IMR-90 (cell line): ENCODE measurements around the gene ATP6V1A. TPM values are rescaled to one million over a fixed set of nuclear protein-coding genes. Genes with fewer than 3 reads are reported as not detected.

Source experiments
- ATAC-seq: fragments of 200-7000 bp; cut with Tn5 transposase; 2 replicates; pipeline ENCODE4 v1.9.1; 2020; ENCODE audit warnings: low read depth, mild to moderate bottlenecking, moderate library complexity
- BruUV-seq: library from RNA; stranded (reverse); fragments of 400-500 nt; replicated peaks from 2 replicates; lab custom pipeline; 2021; lab: Mats Ljungman, UMichigan
- CTCF ChIA-PET: fragments of 300-600 bp; formaldehyde crosslinking; extraction: SDS; loops from one replicate; lab custom pipeline; 2021; ENCODE audit warnings: antibody characterized with exemption; lab: Yijun Ruan, JAX
- POLR2A ChIA-PET: fragments of 300-600 bp; sonication (Branson Sonifier 250); formaldehyde crosslinking; loops from one replicate; lab custom pipeline; 2022; ENCODE audit warnings: antibody characterized with exemption; ENCODE audit not compliant: unreplicated experiment; lab: Charles Lee
- DNase-seq: peaks from one replicate; pipeline ENCODE4 v3.0.0; 2013
- H2AFZ ChIP-seq: replicated peaks from 2 replicates; pipeline ENCODE3; 2013; ENCODE audit warnings: low read length, mild to moderate bottlenecking; ENCODE audit not compliant: poor library complexity
- H2AK5ac ChIP-seq: 2 replicates; pipeline ENCODE4 v1.6.1; 2013; ENCODE audit warnings: low read depth, low read length, inconsistent platforms
- H2AK9ac ChIP-seq: replicated peaks from 2 replicates; pipeline ENCODE3; 2013; ENCODE audit warnings: mild to moderate bottlenecking, low read depth, low read length, moderate library complexity; ENCODE audit not compliant: poor library complexity
- H2BK120ac ChIP-seq: 2 replicates; pipeline ENCODE4 v1.6.1; 2013; ENCODE audit warnings: low read depth, low read length, inconsistent platforms
- H2BK15ac ChIP-seq: 3 replicates; pipeline ENCODE4 v1.6.1; 2013; ENCODE audit warnings: low read depth, low read length, inconsistent platforms
- H2BK20ac ChIP-seq: 2 replicates; pipeline ENCODE4 v1.6.1; 2013; ENCODE audit warnings: low read depth, mild to moderate bottlenecking, inconsistent platforms, low read length, moderate library complexity
- H2BK5ac ChIP-seq: 2 replicates; pipeline ENCODE4 v1.6.1; 2013; ENCODE audit warnings: mild to moderate bottlenecking, low read depth, low read length, inconsistent platforms; ENCODE audit not compliant: poor library complexity, severe bottlenecking
- H3K14ac ChIP-seq: replicated peaks from 2 replicates; pipeline ENCODE4 v1.6.1; 2013; ENCODE audit warnings: low read depth, low read length, inconsistent platforms
- H3K18ac ChIP-seq: 2 replicates; pipeline ENCODE4 v1.6.1; 2013; ENCODE audit warnings: low read depth, low read length, control low read depth
- H3K23ac ChIP-seq: 2 replicates; pipeline ENCODE4 v1.6.1; 2013; ENCODE audit warnings: low read depth, low read length, inconsistent platforms
- H3K27ac ChIP-seq: 2 replicates; pipeline ENCODE4 v1.5.1; 2013; ENCODE audit warnings: mild to moderate bottlenecking, control low read depth, low read length; ENCODE audit not compliant: insufficient read depth
- H3K27me3 ChIP-seq: 2 replicates; pipeline ENCODE4 v1.6.1; 2013; ENCODE audit warnings: low read length; ENCODE audit not compliant: control insufficient read depth, insufficient read depth
- H3K36me3 ChIP-seq: 2 replicates; pipeline ENCODE4 v1.6.1; 2013; ENCODE audit warnings: low read length, mixed read lengths; ENCODE audit not compliant: control insufficient read depth, insufficient read depth
- H3K4ac ChIP-seq: 2 replicates; pipeline ENCODE4 v1.6.1; 2013; ENCODE audit warnings: low read depth, low read length, inconsistent platforms
- H3K4me1 ChIP-seq: 2 replicates; pipeline ENCODE4 v1.6.1; 2013; ENCODE audit warnings: low read length, mixed read lengths; ENCODE audit not compliant: control insufficient read depth, insufficient read depth
- H3K4me2 ChIP-seq: 2 replicates; pipeline ENCODE4 v1.6.1; 2013; ENCODE audit warnings: low read depth, mild to moderate bottlenecking, control low read depth, low read length, moderate library complexity
- H3K4me3 ChIP-seq: 2 replicates; pipeline ENCODE4 v1.5.1; 2013; ENCODE audit warnings: low read depth, mild to moderate bottlenecking, control low read depth, low read length, moderate library complexity; ENCODE audit not compliant: insufficient read depth
- H3K56ac ChIP-seq: 2 replicates; pipeline ENCODE4 v1.6.1; 2013; ENCODE audit warnings: low read length, inconsistent platforms; ENCODE audit not compliant: insufficient read depth; ENCODE audit errors: extremely low read depth
- H3K79me1 ChIP-seq, 2 experiments: 2 replicates each; pipeline ENCODE4 v1.6.1; 2013; ENCODE audit warnings: low read length in 2 of 2, inconsistent platforms in 1 of 2, low read depth in 1 of 2
- H3K9ac ChIP-seq: 2 replicates; pipeline ENCODE4 v1.6.1; 2013; ENCODE audit warnings: low read depth, low read length, control low read depth
- H3K9me1 ChIP-seq: 2 replicates; pipeline ENCODE4 v1.6.1; 2013; ENCODE audit warnings: low read length, inconsistent platforms; ENCODE audit not compliant: insufficient read depth
- H3K9me3 ChIP-seq: 2 replicates; pipeline ENCODE4 v1.6.1; 2013; ENCODE audit warnings: low read length; ENCODE audit not compliant: control insufficient read depth, insufficient read depth
- H4K20me1 ChIP-seq: 2 replicates; pipeline ENCODE4 v1.6.1; 2013; ENCODE audit warnings: low read length, inconsistent platforms; ENCODE audit not compliant: insufficient read depth
- H4K5ac ChIP-seq: 2 replicates; pipeline ENCODE4 v1.6.1; 2013; ENCODE audit warnings: mild to moderate bottlenecking, low read depth, low read length, control low read depth
- H4K8ac ChIP-seq, 2 experiments: 2 replicates each; pipeline ENCODE4 v1.6.1; 2013; ENCODE audit warnings: low read depth in 2 of 2, low read length in 2 of 2, control low read depth in 1 of 2, inconsistent platforms in 1 of 2
- H4K91ac ChIP-seq: 2 replicates; pipeline ENCODE4 v1.6.1; 2013; ENCODE audit warnings: low read depth, low read length, inconsistent platforms; ENCODE audit not compliant: insufficient read depth
- BHLHE40 ChIP-seq: fragments of 150-350 bp; IDR thresholded peaks from 2 replicates; pipeline ENCODE4 v1.6.1; 2016; ENCODE audit warnings: mild to moderate bottlenecking, low read depth, low read length
- CEBPB ChIP-seq: IDR thresholded peaks from 2 replicates; pipeline ENCODE4 v1.6.1; 2012; ENCODE audit warnings: low read depth, low read length, improper control_type of control experiment
- CHD1 ChIP-seq: IDR thresholded peaks from 2 replicates; pipeline ENCODE4 v1.6.1; 2012; ENCODE audit warnings: low read depth, low read length, improper control_type of control experiment
- FOS ChIP-seq: fragments of 150-350 bp; IDR thresholded peaks from 2 replicates; pipeline ENCODE4 v1.6.1; 2016; ENCODE audit warnings: low read depth, low read length
- MAFK ChIP-seq: IDR thresholded peaks from 2 replicates; pipeline ENCODE4 v1.6.1; 2012; ENCODE audit warnings: low read depth, low read length, improper control_type of control experiment
- MXI1 ChIP-seq: IDR thresholded peaks from 2 replicates; pipeline ENCODE4 v1.6.1; 2012; ENCODE audit warnings: low read depth, mild to moderate bottlenecking, low read length, moderate library complexity, borderline replicate concordance
- SMC3 ChIP-seq: fragments of 150-350 bp; IDR thresholded peaks from 2 replicates; pipeline ENCODE4 v1.6.1; 2016; ENCODE audit warnings: low read depth, mild to moderate bottlenecking, antibody characterized with exemption, low read length, moderate library complexity
- dilution Hi-C: fragments of 300-500 bp; cut with HindIII; formaldehyde crosslinking; loops from one replicate; pipeline ENCODE4 v1.14.3; 2018; ENCODE audit warnings: low sequenced_read_pairs; ENCODE audit not compliant: unreplicated experiment
- in situ Hi-C: fragments of 300-500 bp; cut with MboI; formaldehyde crosslinking; loops from 3 replicates; pipeline ENCODE4 v1.14.3; 2019; ENCODE audit warnings: low sequenced_read_pairs, inconsistent platforms, mixed read lengths
- intact Hi-C: fragments of 100-400 bp; cut with micrococcal nuclease; formaldehyde crosslinking; loops from 2 replicates; pipeline ENCODE4 v1.10.0; 2022
- polyA plus RNA-seq, 3 experiments: library from polyadenylated mRNA; depleted of rRNA; stranded (reverse); fragments of >200 nt; gene quantifications; 2 replicates each; pipeline ENCODE4 v1.2.3, GENCODE V29; 2012; ENCODE audit warnings: low replicate concordance in 1 of 3
- total RNA-seq: library from RNA; depleted of rRNA; stranded (reverse); fragments of >200 nt; gene quantifications from 2 replicates; pipeline ENCODE4 v1.2.3, GENCODE V29; 2012
- TF ChIP-seq, protein P1 (sequence below): fragments of 150-350 bp; IDR thresholded peaks from 2 replicates; pipeline ENCODE4 v1.6.1; 2017; ENCODE audit warnings: mild to moderate bottlenecking, antibody characterized with exemption, low read length, low read depth

Gene ATP6V1A
- total and polyA plus RNA-seq, 2 of the 4 experiments (the other 2 are of a cell fraction), result 15.1 to 98.0 TPM

DNA sequence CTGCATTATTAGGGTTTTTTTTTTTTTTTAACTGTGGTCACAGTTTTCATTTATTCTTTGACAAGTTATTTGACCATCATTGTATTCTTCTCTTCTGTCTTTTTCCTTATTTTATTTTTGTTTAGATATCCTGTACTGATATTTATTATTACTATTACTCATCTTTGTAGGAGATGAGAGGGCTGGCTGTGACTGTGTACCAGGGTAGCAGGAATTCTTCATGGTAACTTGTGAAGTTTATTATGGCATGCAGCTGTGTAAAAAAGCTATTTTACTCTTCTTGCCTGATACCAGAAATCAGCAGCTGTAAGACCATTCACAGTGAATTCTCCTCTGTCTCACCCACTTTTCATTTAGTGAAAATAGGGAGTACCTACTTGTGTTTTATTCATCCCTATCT is 44.5 kb downstream of the ATP6V1A start:
- no peak for TF ChIP-seq SMC3
- no peak for TF ChIP-seq CHD1
- no peak for TF ChIP-seq CEBPB
- no peak for TF ChIP-seq BHLHE40
- TF ChIP-seq MAFK, result no peak
- no peak for TF ChIP-seq MXI1
- TF ChIP-seq FOS, result no peak
- TF ChIP-seq, protein P1, sequence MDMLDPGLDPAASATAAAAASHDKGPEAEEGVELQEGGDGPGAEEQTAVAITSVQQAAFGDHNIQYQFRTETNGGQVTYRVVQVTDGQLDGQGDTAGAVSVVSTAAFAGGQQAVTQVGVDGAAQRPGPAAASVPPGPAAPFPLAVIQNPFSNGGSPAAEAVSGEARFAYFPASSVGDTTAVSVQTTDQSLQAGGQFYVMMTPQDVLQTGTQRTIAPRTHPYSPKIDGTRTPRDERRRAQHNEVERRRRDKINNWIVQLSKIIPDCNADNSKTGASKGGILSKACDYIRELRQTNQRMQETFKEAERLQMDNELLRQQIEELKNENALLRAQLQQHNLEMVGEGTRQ, result no peak
- in situ Hi-C loops (no loop called here), dilution Hi-C loops (no loop called here), intact Hi-C loops (loop anchor here (2.0 kb wide), 1 partner anchor 45 kb away; the partner anchor contains the start of genes ATP6V1A and NAA50)
- Histone ChIP-seq H3K9me1 (no peaks in the 10 kb centered on the region; the same call in 1 of the 2 replicates), H3K4me1 (peaks cover 2% of the 10 kb centered on the region; the same call in 1 of the 2 replicates), H3K18ac (peak overlapping the region; percentile 69; the same call in 1 of the 2 replicates), H2AFZ (no peak overlapping the region), H3K4me2 (peak overlapping the region; percentile 51; the same call in 1 of the 2 replicates), H3K9me3 (no peaks in the 10 kb centered on the region), H3K4me3 (no peak overlapping the region), H2AK9ac (no peak overlapping the region), H3K27me3 (no peaks in the 10 kb centered on the region), H3K9ac (no peak overlapping the region), H2BK15ac (no peak overlapping the region), H4K91ac (no peak overlapping the region), H2BK120ac (no peak overlapping the region), H4K8ac (no peak overlapping the region), H3K36me3 (peaks cover 26% of the 10 kb centered on the region), H2BK5ac (peak overlapping the region; percentile 69), H4K5ac (peak overlapping the region; percentile 78; the same call in 1 of the 2 replicates), H4K20me1 (no peaks in the 10 kb centered on the region), H3K23ac (no peak overlapping the region), H2BK20ac (peak overlapping the region; percentile 24; the same call in 1 of the 2 replicates), H3K27ac (no peak overlapping the region), H3K56ac (no peak overlapping the region), H3K4ac (no peak overlapping the region; the same call in 1 of the 2 replicates), H3K79me1 (0 out of 4 replicates have a peak, but pooled peaks cover 0 to 3% of the 10 kb centered on the region in 2 experiments), H3K14ac (no peak overlapping the region), H2AK5ac (no peak overlapping the region)
- ATAC-seq (peak; percentile 79), DNase-seq (peak; percentile 64)
- CTCF ChIA-PET, result interaction anchor here (0.6 to 1.4 kb wide), 2 partner anchors 47 to 367 kb away, joined by 5 read pairs; partner anchors contain the start of gene GRAMD1C
- no TSS peak for BruUV-seq
- POLR2A ChIA-PET, result no interaction called here
